Kidney capillary endothelial cell (primary cell): ENCODE results near the gene NOA1.

Experiments used
- DNase-seq: peaks from one replicate; pipeline ENCODE4 v3.0.0-alpha.2; 2018; ENCODE audit warnings: low spot score

Gene NOA1

DNA sequence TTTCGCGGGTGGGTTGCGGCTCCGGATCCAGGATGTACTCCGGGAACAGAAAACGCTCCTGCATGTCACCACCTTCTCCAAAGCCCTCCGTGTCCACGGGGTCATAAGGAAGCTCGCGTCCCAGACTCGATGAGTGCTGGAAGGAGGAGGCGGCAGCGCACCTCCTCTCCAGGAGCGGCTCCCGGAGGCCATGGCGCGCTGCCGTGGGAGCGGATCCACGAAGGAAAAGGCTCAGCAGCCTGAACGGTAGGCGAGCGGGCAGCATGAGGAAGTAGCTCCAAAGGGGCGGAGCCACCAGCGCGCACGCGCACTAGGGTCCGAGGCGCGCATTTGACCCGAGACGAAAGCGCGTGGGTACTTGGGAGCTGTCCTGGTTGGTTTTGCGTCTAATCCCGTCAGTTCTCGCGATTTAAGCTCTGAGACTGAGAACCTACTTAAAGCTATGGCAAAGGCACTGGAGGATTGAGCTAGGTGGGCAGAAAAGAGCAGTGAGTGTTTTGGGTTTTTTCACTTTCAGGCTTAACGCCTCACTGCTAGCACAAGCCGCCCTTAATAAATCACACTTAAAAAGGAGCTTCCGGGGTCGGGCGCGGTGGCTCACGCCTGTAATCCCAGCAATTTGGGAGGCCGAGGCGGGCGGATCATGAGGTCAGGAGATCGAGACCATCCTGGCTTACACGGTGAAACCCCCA is at the start of gene NOA1:
Gene NOA1, minus strand, starts transcription at position 286 of the 692 bp plus-strand sequence. Its CDS starts 21 bp downstream, at position 265.
- peak; percentile 98 for DNase-seq

DNA sequence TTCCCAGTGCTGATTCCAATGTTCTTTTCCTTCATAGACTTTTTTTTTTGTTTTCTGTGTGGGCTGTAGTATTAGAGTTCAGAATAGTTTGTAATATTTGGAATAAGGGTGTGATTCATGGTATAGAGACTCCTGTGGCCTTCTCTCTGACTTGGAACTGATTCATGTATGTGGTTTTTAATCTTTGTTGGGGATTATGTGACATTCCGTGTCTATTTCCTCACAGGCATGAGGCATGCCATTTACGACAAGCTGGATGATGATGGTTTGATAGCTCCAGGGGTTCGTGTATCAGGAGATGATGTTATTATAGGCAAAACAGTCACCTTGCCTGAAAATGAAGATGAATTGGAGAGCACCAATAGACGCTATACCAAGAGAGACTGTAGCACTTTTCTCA is 45.7 kb upstream of the NOA1 start:
- DNase-seq = no peak

DNA sequence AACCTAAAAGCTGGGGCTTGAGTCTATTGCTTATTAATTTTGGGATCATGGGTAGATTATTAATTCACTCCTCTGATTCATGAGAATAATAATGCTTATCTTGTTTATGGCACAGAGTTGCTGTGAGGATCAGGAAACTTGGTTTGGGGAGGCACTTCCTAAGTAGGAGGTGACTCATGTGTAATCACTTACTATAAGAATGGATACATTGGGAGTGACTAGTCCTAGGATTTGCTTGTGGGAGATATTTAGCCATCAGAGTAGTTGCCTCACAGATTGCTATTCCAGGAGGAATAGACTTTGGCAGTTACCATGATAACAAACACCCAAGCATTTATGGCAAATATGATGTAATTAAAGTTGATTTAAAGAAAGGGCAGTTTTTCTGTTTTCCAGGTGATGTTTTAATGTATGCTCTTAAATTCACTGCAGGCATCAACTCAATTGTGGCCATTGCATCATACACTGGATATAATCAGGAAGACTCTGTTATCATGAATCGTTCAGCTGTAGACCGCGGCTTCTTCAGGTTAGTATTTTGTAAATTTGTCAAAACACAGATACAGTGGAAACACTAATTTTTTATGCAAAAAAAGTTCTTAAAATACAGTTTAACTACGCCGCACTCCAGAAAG is 43.2 kb upstream of the NOA1 start:
- peak; percentile 89 for DNase-seq

DNA sequence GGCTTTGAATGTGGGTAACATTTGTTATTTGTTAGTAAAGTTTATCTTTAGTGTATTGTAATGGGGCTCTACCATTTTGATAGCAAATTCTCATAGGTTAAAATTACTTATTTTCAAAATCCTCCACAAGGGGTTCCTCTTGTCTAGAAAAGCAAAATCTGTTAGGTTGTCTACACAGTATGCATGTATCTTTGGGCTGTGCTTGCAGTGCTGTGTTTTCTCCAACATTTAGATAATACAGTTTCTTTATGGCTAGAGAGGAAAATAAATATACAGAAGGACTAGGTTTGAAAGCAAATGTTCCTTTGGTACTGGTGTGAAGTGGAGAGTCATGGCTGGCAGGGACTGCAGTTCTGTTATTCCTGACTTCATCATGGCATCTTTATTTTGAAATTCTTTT is 41.6 kb upstream of the NOA1 start:
- no peak for DNase-seq

DNA sequence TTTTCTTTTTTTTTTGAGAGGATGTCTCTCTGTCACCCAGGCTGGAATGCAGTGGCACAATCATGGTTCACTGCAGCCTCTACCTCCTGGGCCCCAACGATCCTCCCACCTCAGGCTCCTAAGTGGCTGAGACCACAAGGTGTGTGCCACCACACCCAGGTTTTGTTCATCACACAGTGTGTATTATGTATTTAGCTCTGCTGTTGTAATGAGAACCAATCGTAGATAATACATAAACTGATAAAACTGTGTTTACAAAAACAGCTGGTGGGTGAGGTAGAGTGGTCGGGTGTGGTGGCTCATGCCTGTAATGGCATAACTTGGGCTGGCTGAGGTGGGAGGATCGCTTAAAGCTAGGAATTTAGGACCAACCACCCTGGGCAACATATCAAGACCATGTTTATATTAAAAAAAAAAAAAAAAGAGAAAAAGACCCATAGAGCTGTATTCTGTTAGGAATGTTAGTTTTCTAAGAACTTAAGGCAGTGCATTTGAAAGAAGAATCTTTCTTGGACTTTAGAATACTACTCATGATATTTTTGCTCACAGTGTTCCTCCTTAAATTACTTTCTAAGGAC is 36.2 kb upstream of the NOA1 start:
- DNase-seq = no peak

DNA sequence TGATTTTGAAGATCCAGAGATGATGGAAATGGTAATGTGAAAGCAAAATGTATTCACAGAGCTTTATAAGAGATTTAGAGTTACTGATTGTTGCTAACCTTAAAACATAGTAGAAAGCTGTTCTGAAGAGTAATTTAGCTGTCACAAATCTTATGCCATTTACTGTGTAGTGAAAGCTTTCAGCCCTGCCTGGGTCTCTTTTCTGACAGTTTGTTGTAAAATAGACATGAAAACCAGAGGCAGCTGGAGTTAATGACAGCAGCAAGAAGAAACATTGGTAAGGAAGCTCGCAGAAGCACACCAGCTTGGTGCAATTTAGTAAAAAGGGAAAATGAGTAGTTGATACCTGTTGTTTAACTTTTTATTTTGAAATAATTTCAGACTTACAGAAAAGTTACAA is 22.3 kb upstream of the NOA1 start:
- no peak for DNase-seq

DNA sequence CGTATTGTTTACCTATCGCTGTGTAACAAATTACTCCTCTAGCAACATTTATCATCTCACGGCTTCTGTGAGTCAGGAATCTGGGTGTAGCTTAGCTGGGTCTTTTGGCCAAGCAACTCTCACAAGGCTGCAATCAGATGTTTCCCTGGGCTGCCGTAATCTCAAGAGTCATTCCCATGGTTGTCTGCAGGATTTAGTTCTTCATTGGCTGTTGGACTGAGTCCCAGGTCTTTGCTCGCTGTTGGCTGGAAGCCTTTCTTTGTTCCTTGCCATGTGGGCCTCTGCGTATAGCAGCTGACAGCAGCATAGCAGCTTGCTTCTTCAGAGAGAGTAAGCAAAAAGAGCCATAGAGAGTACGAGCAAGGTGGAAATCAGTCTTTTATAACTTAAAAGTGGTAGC is 18.1 kb upstream of the NOA1 start:
- no peak for DNase-seq

DNA sequence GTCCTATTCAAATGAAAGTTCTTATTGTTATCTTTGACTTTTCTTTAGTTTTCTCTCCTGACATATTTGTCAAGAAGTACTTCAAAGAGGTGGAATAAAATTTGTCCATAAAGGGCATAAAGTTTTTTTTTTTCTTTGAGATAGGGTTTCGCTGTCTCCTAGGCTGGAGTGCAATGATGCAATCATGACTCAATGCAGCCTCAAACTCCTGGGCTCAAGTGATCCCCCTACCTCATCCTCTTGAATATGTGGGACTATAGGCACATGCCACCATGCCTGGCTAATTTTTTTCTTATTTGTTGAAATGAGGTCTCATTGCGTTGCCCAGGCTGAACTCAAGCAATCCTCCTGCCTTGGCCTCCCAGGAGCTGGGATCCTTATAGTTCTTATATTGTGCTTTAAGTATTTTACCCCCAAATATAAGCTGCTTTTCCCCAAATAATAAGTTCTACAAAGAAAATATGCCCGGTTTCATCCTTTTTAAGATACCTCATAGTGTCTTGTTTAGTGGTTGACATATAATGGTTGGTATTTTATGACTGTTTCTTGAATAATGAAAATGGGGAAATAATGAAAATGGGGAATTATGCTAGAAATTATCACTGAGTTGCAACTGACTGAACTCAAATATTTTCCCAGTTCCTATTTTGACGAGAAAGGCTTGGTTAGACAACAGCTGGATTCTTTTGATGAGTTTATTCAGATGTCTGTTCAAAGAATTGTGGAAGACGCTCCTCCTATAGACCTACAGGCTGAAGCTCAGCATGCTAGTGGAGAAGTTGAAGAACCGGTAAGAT is 12.9 kb upstream of the NOA1 start:
- no peak for DNase-seq

DNA sequence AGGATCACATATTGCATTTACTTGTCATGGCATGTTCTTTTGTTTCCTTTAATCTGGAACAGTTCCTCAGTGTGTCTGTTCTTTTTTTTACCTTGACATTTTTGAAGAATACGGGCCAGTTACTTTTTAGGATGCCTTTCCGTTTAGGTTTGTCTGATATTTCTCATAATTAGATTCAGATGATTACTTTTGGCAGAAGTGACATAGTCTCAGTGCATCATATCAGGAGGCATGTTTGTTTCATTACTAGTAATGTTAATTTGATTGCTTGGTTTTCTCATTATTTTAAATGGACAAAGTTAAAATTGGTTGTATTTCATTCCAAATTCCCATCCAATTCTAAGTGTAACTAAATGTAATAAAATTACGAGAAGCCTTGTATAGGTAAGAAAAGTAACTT is 9.5 kb upstream of the NOA1 start:
- no peak for DNase-seq

DNA sequence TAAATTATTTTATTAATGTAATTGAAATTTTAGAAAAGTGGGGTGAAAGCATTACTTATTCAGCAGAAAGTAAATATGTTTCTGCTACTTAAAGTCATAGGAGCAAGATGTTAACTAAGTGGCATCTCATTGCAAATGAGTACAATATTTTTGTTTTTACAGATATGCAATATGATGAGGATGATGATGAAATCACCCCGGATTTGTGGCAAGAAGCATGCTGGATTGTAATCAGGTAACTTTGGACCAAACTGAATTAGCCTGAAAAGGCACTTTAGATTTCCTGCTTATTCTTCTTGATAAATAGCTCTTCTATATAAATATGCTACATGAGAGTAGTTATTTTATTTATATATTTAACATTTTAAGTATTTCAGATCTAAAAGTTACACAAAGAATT is 8.8 kb upstream of the NOA1 start:
- no peak for DNase-seq

DNA sequence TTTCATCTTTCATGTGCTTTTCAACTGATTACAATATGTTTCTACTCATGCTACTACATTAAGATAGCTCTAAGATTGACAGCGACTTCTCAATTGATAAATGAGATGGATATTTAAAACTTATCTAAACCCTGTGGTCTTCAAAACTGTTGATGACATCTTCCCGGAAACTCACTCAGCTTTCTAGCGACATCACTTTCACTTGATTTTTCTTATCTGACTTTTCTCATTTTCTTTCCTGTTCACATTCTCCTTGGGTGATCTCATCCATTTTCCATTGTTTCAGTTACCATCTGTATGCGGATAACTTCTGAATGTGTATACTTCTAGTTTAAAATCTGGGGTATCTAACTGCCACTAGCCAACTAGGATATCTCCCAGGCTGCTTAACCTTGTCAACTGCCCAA is 4.4 kb upstream of the NOA1 start:
- peak; percentile 59 for DNase-seq

DNA sequence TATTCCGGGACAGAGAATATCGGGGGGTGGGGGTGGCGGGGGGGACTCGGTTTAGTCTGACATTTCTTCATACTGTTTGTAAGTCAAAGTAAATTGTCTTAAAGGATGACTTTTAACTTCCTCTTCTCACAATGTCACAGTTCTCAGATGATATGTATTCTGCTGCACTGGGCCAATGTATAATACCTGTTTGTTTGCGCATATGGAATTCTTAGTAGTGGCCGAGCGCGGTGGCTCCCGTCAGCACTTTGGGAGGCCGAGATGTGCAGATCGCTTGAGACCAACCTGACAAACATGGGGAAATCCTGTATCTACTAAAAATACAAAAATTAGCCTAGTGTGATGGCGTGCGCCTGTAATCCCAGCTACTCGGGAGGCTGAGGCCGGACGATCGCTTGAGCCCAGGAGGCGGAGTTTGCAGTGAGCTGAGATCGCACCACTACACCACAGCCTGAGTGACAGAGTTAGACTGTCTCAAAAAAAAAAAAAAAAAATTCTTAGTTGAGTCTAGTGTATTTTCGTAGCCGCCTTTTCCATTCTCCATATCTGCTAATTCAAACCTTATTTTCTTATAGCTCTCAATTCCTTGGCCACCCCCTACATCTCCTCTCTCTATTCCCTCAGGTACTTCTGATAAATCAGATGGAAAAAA is 2.1 kb upstream of the NOA1 start:
- peak; percentile 21 for DNase-seq

DNA sequence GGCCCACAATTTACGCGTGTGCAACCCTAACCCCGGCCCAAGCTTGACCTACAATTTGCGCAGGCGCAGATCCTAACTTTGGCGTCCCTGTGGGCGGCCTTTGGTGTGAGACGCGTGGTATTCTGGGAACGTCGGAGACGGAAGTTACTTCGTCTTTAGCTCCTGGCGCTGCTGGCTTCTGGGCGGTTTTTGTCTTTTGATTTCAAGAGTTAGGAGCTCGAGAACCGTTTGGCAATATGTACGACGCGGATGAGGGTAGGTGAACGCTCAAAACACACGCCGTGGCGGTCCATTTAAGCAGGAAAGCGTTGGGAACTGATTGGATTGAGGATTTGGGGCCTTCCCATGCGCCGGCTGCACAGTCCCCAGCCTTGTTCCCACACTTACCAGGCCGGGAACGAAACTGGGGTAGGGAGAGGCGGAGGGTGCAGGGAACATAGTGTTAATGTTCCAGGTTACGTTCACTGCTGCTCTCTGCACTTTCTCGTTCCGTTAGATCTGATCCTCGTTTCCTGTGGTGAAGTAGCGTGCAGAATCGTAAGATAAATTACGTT is 1.4 kb upstream of the NOA1 start, which contains the start of gene POLR2B:
Gene POLR2B, plus strand, starts transcription at position 147 of the 554 bp plus-strand sequence. Its CDS starts 90 bp downstream, at position 237.
- peak; percentile 93 for DNase-seq

DNA sequence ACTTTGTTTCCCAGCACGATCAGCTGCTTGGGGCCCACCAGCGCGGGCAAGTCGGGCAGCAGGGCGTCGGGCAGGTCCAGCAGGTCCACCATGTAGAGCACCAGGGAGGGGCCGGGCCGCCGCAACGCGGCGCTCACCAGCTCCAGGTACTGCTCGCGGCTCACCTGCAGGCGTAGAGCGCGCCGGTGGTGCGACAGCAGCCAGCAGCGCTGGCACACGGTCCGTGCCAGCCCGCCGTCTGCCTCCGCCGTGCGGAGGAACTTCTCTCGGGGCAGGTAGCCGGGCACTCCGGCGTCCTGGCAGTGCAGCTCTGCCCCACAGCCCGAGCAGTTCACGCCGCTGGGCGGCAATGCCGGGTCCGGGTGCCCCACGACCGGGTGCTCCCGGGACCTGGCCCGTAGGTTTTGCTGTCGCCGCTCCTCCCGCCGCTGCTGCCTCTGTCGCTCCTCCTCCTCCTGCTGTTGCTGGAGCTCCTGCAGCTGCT is 527 bp downstream of the NOA1 start:
- no peak for DNase-seq

DNA sequence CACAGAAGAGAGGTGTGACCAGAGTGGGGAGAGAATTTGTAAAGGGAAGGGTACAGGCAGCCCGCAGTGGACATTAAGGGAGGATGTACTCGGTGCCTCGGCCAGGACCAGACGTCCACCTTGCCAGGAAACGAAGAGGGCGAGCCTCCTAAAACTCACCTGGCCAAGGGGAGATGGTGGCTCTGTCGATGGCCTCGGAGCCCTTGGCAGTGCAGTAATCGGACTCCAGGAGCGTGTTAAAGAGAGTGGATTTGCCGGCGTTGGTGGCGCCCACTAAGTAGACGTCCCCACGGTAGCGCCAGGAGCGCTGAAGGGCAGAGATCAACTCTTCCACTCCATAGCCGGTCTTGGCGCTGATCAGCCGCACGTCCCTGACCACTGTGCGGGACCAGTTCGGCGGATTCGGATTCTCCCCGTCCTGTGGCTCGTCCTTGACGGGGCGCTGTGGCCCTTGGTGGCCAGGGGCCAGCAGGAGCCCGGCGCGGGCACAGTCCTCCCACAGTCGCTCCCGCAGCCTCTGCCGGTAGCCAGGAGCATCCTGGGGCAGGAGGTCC is 1.0 kb downstream of the NOA1 start:
- no peak for DNase-seq

DNA sequence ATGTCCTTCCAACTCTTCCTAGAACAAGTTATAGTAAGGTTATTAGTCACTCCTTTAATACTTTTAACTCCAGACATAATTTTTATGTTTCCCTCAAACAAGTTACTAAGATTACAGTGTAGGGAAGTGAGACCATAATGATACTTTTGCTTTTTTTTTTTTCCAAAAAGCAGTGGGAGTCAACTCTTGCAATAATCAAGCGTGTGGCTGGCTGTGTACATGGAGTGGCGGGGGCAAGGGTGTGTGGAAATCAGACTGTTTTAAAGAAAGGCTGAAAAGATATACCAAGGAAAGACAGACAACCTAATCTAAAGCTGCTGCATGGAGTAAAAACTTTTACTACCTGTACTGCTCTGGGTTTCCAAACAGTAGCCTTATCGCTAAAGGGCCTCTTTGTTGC is 4.1 kb downstream of the NOA1 start:
- DNase-seq = no peak

DNA sequence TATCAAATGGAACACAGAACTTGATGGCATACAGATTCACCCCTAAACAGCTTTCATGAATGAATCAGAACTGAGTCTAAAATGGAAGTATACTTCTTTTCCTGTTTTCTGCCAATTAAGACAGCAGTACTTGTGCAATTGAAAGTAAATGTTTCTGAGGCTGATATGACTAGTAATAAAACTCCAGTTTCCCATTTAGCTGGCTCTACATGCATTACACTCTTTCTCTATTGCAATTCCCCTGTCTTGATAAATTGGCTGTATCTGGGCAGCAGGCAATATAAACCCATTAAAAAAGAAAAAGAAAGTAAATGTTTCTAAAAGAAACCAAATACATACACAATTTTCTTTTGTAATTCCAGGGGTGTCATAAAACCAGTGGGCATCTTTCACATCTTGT is 4.6 kb downstream of the NOA1 start:
- DNase-seq = no peak

DNA sequence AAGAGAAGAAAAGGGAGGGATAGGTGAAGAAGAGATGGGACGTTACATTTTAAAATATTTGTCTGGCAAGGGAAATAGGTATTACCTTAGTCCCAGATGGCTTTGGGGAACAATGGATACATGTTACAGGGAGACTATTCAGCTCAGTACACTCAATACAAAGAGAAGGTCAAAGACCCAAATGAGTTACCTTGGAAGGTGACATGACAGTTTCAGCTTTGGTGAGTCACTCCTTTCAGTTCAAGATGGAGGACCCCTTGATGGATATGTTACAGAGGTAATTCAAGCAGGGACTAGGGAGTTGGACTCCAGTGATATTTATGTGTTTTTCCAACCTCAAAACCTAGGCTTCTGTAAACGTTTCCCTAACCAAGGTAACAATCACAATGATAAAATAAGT is 5.0 kb downstream of the NOA1 start:
- no peak for DNase-seq

DNA sequence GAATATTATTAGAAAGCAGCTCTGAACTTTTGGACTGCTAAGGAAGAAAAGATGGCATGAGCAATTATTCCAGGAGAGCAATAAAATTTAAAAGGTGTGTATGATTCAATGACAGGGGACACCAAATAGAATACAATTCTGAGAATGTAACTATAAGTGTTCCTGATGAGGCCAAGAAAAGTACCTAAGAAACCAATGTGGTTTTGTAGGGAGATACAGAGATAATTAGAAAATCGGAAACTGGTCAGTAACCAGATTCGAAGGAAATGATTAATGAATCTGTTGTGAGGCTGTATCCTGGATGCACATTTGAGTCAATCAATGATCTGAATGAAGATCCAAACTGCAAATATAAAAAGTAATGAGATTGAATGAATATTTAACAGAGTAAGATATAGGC is 6.0 kb downstream of the NOA1 start:
- no peak for DNase-seq

DNA sequence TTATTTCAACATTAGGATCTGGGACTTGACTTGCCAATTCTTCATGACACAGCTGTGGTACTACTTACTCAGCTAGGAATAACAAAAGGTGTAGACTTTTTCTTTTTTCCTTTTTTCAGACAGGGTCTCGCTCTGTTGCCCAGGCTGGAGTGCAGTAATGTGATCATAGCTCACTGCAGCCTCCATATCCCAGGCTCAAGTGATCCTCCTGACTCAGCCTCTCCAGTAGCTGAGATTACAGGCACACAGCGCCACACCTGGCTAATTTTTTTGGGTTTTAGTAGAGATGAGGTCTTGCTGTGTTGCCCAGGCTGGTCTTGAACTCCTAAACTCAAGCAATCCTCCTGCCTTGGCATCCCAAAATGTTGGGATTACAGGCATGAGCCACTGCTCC is 16.3 kb downstream of the NOA1 start:
- no peak for DNase-seq

DNA sequence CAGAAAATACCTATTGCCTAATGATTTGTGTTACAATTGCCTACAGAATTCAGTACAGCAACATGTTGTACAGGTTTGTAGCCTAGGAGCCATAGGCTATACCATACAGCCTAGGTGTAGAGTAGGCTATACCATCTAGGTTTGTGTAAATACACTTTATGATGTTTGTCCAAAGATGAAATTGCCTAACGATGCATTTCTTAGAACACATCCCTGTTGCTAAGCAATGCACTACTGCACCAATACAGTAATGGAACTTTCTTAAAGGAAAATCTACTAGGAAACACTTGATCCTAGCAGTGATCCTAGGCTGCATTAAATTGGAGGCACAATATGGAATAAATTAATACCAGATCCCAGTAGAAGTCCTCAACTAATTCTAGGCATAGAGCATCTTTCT is 18.3 kb downstream of the NOA1 start:
- DNase-seq = no peak
